Measurements from ENCODE around the gene TRMT10B. TPM values are rescaled to one million over a fixed set of nuclear protein-coding genes. Genes with fewer than 3 reads are reported as not detected.
"Not testable (repeated sequence)": the region's sequence is repeated elsewhere in the genome, so short reads cannot be mapped to it uniquely, and the experiment has no call there.

The TRMT10B gene
- total RNA-seq, 1 experiment from 2014 or later = 5.5 TPM

- Histone ChIP-seq H3K36me3 (ENCODE audit: insufficient read depth, low read length) (no peaks in the 10 kb centered on the region), H3K27ac (ENCODE audit: low read length) (no peak overlapping the region), H3K79me2 (ENCODE audit: low read length) (no peaks in the 10 kb centered on the region), H3K4me1 (ENCODE audit: low read length) (no peaks in the 10 kb centered on the region), H4K20me1 (ENCODE audit: insufficient read depth, low read depth, low read length) (no peaks in the 10 kb centered on the region), H2AFZ (ENCODE audit: low read length) (no peak overlapping the region), H3K9me2 (replicated peaks; ENCODE audit: insufficient read depth, low read length) (no peaks in the 10 kb centered on the region), H3K9ac (ENCODE audit: low read length) (no peak overlapping the region), H3K9me3 (ENCODE audit: low read length) (no peaks in the 10 kb centered on the region), H3K4me2 (ENCODE audit: low read depth, low read length, poor library complexity, severe bottlenecking) (no peak overlapping the region), H3K4me3 (ENCODE audit: low read length) (no peak overlapping the region), H3K27me3 (ENCODE audit: low read length) (no peaks in the 10 kb centered on the region)
- DNase-seq = no peak
These were observed 12.8 kb upstream of the TRMT10B start for GRCh38 chr9:37740631-37741328.

DNA sequence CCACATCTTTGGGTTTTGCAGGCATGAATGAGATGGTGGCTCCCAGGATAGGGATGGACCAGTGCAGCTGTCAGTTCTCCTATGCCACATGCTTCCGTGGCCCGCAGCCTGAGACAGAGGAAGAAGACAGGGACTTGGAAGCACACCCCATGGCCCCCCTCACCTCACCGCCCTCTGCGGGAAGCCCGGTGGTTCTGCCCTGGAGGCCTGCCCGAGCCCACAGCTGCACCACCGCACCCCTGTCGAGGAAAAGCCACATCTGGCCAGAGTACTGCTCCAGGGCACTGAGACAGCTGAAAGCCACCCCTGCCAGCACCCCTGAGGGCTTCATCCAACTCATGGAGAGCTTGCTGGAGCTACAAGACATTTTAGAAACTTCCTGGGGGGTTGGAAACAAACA, 7.6 kb upstream of the TRMT10B start:
- H3K9me2 ChIP-seq (replicated peaks; ENCODE audit: insufficient read depth, low read length) = no peaks in the 10 kb centered on the region
- no peaks in the 10 kb centered on the region for H3K79me2 ChIP-seq (ENCODE audit: low read length)
- H3K9ac ChIP-seq (ENCODE audit: low read length) = no peak overlapping the region
- H4K20me1 ChIP-seq (ENCODE audit: insufficient read depth, low read depth, low read length) = no peaks in the 10 kb centered on the region
- no peak overlapping the region for H3K4me3 ChIP-seq (ENCODE audit: low read length)
- DNase-seq = no peak
- no peaks in the 10 kb centered on the region for H3K27me3 ChIP-seq (ENCODE audit: low read length)
- no peaks in the 10 kb centered on the region for H3K36me3 ChIP-seq (ENCODE audit: insufficient read depth, low read length)
- H3K4me1 ChIP-seq (ENCODE audit: low read length) = peaks cover 9% of the 10 kb centered on the region
- no peak overlapping the region for H3K4me2 ChIP-seq (ENCODE audit: low read depth, low read length, poor library complexity, severe bottlenecking)
- H2AFZ ChIP-seq (ENCODE audit: low read length) = no peak overlapping the region
- H3K27ac ChIP-seq (ENCODE audit: low read length) = no peak overlapping the region
- no peaks in the 10 kb centered on the region for H3K9me3 ChIP-seq (ENCODE audit: low read length)

- H3K9ac ChIP-seq (ENCODE audit: low read length) = no peak overlapping the region
- H2AFZ ChIP-seq (ENCODE audit: low read length) = peak overlapping the region; percentile 19; the same call in 1 of the 2 replicates
- H3K9me2 ChIP-seq (replicated peaks; ENCODE audit: insufficient read depth, low read length) = no peaks in the 10 kb centered on the region
- H3K27ac ChIP-seq (ENCODE audit: low read length) = no peak overlapping the region
- no peak for DNase-seq
- no peak overlapping the region for H3K4me3 ChIP-seq (ENCODE audit: low read length)
- no peaks in the 10 kb centered on the region for H3K36me3 ChIP-seq (ENCODE audit: insufficient read depth, low read length)
- no peaks in the 10 kb centered on the region for H3K79me2 ChIP-seq (ENCODE audit: low read length)
- H3K4me1 ChIP-seq (ENCODE audit: low read length) = peaks cover 9% of the 10 kb centered on the region
- no peak overlapping the region for H3K4me2 ChIP-seq (ENCODE audit: low read depth, low read length, poor library complexity, severe bottlenecking)
- no peaks in the 10 kb centered on the region for H4K20me1 ChIP-seq (ENCODE audit: insufficient read depth, low read depth, low read length)
- H3K27me3 ChIP-seq (ENCODE audit: low read length) = no peaks in the 10 kb centered on the region
- no peaks in the 10 kb centered on the region for H3K9me3 ChIP-seq (ENCODE audit: low read length)
These were observed 6.9 kb upstream of the TRMT10B start for GRCh38 chr9:37746448-37747270.

GRCh38 chr9:37747271-37747753, 6.3 kb upstream of the TRMT10B start:
- Histone ChIP-seq H3K36me3 (ENCODE audit: insufficient read depth, low read length) (no peaks in the 10 kb centered on the region), H3K79me2 (ENCODE audit: low read length) (no peaks in the 10 kb centered on the region), H3K27ac (ENCODE audit: low read length) (no peak overlapping the region), H2AFZ (ENCODE audit: low read length) (peak overlapping the region; percentile 22), H4K20me1 (ENCODE audit: insufficient read depth, low read depth, low read length) (no peaks in the 10 kb centered on the region), H3K27me3 (ENCODE audit: low read length) (no peaks in the 10 kb centered on the region), H3K9me3 (ENCODE audit: low read length) (no peaks in the 10 kb centered on the region), H3K9ac (ENCODE audit: low read length) (no peak overlapping the region), H3K4me2 (ENCODE audit: low read depth, low read length, poor library complexity, severe bottlenecking) (no peak overlapping the region), H3K4me1 (ENCODE audit: low read length) (peaks cover 9% of the 10 kb centered on the region), H3K9me2 (replicated peaks; ENCODE audit: insufficient read depth, low read length) (no peaks in the 10 kb centered on the region), H3K4me3 (ENCODE audit: low read length) (no peak overlapping the region)
- peak; percentile 87 for DNase-seq

- H4K20me1 ChIP-seq (ENCODE audit: insufficient read depth, low read depth, low read length) = no peaks in the 10 kb centered on the region
- no peak overlapping the region for H3K4me2 ChIP-seq (ENCODE audit: low read depth, low read length, poor library complexity, severe bottlenecking)
- no peak for DNase-seq
- H3K79me2 ChIP-seq (ENCODE audit: low read length) = peaks cover 4% of the 10 kb centered on the region
- no peaks in the 10 kb centered on the region for H3K9me3 ChIP-seq (ENCODE audit: low read length)
- no peaks in the 10 kb centered on the region for H3K36me3 ChIP-seq (ENCODE audit: insufficient read depth, low read length)
- peaks cover 14% of the 10 kb centered on the region for H3K4me1 ChIP-seq (ENCODE audit: low read length)
- no peaks in the 10 kb centered on the region for H3K9me2 ChIP-seq (replicated peaks; ENCODE audit: insufficient read depth, low read length)
- no peaks in the 10 kb centered on the region for H3K27me3 ChIP-seq (ENCODE audit: low read length)
- H3K4me3 ChIP-seq (ENCODE audit: low read length) = no peak overlapping the region
- H3K9ac ChIP-seq (ENCODE audit: low read length) = no peak overlapping the region
- no peak overlapping the region for H2AFZ ChIP-seq (ENCODE audit: low read length)
- H3K27ac ChIP-seq (ENCODE audit: low read length) = no peak overlapping the region
These were observed 4.5 kb upstream of the TRMT10B start for GRCh38 chr9:37749129-37749528.

DNA sequence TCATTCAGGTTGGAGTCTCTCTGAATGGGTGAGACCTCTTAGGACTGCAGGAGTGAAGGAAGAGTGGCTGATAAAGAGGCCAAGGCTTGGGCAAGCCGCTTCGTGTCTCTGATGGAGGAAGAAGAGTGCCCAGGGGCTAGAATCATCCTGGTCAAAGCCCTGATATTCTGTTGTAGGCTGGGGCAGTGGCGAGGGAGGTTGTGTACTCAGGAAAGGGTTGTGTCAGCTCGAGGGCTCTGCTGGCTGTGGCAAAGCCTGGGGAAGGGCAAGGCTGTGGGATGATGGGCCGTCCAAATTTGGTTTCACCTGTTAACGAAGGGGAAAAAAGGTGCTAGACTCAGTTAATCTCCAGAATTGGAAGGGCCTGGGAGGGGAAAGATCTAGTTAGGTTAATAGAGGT, 2.4 kb upstream of the TRMT10B start:
- no peak for DNase-seq
- H2AFZ ChIP-seq (ENCODE audit: low read length) = no peak overlapping the region
- H3K27me3 ChIP-seq (ENCODE audit: low read length) = no peaks in the 10 kb centered on the region
- peaks cover 28% of the 10 kb centered on the region for H3K4me1 ChIP-seq (ENCODE audit: low read length)
- H4K20me1 ChIP-seq (ENCODE audit: insufficient read depth, low read depth, low read length) = no peaks in the 10 kb centered on the region
- no peak overlapping the region for H3K4me3 ChIP-seq (ENCODE audit: low read length)
- H3K79me2 ChIP-seq (ENCODE audit: low read length) = peaks cover 23% of the 10 kb centered on the region
- no peak overlapping the region for H3K4me2 ChIP-seq (ENCODE audit: low read depth, low read length, poor library complexity, severe bottlenecking)
- no peaks in the 10 kb centered on the region for H3K9me2 ChIP-seq (replicated peaks; ENCODE audit: insufficient read depth, low read length)
- H3K36me3 ChIP-seq (ENCODE audit: insufficient read depth, low read length) = no peaks in the 10 kb centered on the region
- H3K27ac ChIP-seq (ENCODE audit: low read length) = no peak overlapping the region
- H3K9ac ChIP-seq (ENCODE audit: low read length) = no peak overlapping the region
- H3K9me3 ChIP-seq (ENCODE audit: low read length) = no peaks in the 10 kb centered on the region

DNA sequence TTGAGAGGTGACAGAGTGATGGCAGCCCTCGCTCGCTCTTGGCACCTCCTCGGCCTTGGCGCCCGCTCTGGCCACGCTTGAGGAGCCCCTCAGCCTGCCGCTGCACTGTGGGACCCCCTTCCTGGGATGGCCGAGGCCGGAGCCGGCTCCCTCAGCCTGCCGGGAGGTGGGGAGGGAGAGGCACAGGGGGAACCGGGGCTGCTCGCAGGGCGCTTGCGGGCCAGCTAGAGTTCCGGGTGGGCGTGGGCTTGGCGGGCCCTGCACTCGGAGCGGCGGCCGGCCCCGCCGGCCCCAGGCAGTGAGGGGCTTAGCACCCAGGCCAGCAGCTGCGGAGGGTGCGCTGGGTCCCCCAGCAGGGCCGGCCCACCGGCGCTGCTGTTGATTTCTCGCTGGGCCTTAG, 1.9 kb upstream of the TRMT10B start:
- H3K27ac ChIP-seq (ENCODE audit: low read length) = not testable (repeated sequence)
- peaks cover 23% of the 10 kb centered on the region for H3K79me2 ChIP-seq (ENCODE audit: low read length)

GRCh38 chr9:37752112-37752511, 1.5 kb upstream of the TRMT10B start:
- H3K4me3 ChIP-seq (ENCODE audit: low read length); H2AFZ ChIP-seq (ENCODE audit: low read length); H3K4me2 ChIP-seq (ENCODE audit: low read depth, low read length, poor library complexity, severe bottlenecking); H3K36me3 ChIP-seq (ENCODE audit: insufficient read depth, low read length); H3K9ac ChIP-seq (ENCODE audit: low read length); H3K9me2 ChIP-seq (replicated peaks; ENCODE audit: insufficient read depth, low read length); DNase-seq; H3K27ac ChIP-seq (ENCODE audit: low read length); H4K20me1 ChIP-seq (ENCODE audit: insufficient read depth, low read depth, low read length); H3K27me3 ChIP-seq (ENCODE audit: low read length); H3K9me3 ChIP-seq (ENCODE audit: low read length): not testable (repeated sequence)
- Histone ChIP-seq H3K79me2 (ENCODE audit: low read length) (peaks cover 27% of the 10 kb centered on the region), H3K4me1 (ENCODE audit: low read length) (peaks cover 28% of the 10 kb centered on the region)

More for the DNA sequence above, 1.9 kb upstream of the TRMT10B start:
- not testable (repeated sequence) for H4K20me1 ChIP-seq (ENCODE audit: insufficient read depth, low read depth, low read length); H3K9me3 ChIP-seq (ENCODE audit: low read length); DNase-seq; H3K9me2 ChIP-seq (replicated peaks; ENCODE audit: insufficient read depth, low read length); H2AFZ ChIP-seq (ENCODE audit: low read length); H3K27me3 ChIP-seq (ENCODE audit: low read length); H3K36me3 ChIP-seq (ENCODE audit: insufficient read depth, low read length); H3K4me3 ChIP-seq (ENCODE audit: low read length); H3K4me2 ChIP-seq (ENCODE audit: low read depth, low read length, poor library complexity, severe bottlenecking); H3K9ac ChIP-seq (ENCODE audit: low read length)
- peaks cover 28% of the 10 kb centered on the region for H3K4me1 ChIP-seq (ENCODE audit: low read length)

All from Karpas-422 (cell line).